Activated T-cell treated with anti-CD3 and anti-CD28 coated beads for 4 hours (primary cell): ENCODE measurements around the gene EXD3.

Experiments used
- DNase-seq: peaks from one replicate; pipeline ENCODE4 v3.0.0-alpha.2; 2020

The EXD3 gene

GRCh38 chr9:137301081-137301947 lies 121.6 kb downstream of the EXD3 start:
- no peak for DNase-seq

GRCh38 chr9:137300567-137301080 lies 122.3 kb downstream of the EXD3 start:
- no peak for DNase-seq

- DNase-seq = no peak
Observed at GRCh38 chr9:137299938-137300337, 123.0 kb downstream of the EXD3 start.

DNA sequence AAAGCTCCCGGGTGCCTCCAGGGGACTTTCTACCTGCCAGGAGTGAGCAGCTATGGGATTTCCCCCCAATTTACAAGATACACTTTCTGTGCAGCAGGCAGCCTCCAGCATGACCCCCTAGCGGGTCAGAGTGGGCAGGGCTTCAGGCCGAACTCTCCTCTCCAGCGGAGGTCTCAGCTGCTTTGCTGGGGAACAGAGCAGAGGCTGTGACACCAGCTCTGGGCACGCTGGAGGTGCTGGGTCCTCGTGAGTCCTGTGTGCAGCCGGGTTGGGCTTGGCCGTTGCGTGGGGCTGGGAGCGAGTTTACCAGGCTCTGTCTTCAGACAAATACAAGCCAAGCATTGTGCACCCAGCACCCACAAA lies 123.8 kb downstream of the EXD3 start:
- DNase-seq = no peak

DNA sequence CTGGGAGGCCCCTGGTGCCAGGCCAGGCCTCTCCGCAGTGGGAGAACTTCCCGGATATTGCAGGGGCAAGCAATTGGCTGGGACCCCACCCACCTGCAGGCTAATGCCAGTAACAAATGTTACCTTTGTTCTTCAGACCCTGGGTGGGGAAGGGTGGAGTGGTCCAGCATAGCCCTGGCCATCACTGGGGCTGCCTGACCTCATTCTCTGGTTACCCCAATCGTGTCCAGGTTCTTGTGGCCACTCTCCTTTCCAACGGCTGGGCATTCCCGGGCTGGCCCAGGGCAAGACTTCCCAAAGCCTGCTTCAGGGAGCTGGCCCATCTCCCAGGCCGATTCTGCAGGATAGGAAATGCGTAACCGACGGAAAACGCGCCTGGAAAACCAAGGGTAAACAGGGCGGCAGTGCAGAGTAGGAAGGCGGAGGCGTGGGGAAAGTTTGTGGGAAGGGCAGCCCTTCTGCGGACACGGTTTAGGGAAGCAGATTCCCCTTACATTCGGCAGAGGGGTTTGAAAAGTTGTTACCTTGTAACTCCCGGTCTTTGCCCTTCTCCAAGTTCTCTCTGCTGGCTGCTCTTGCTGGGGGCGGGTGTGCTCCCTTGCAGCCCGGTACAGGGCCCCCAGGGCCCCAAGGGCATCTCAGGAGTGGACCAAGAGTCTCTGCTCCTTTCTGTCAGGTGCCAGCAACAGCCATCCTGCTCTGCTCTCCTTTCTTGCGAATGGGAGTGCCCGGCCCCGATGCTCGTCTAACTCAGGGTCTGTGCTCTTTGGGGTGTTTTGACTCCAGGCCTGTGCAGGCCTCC lies 124.4 kb downstream of the EXD3 start:
- no peak for DNase-seq

DNA sequence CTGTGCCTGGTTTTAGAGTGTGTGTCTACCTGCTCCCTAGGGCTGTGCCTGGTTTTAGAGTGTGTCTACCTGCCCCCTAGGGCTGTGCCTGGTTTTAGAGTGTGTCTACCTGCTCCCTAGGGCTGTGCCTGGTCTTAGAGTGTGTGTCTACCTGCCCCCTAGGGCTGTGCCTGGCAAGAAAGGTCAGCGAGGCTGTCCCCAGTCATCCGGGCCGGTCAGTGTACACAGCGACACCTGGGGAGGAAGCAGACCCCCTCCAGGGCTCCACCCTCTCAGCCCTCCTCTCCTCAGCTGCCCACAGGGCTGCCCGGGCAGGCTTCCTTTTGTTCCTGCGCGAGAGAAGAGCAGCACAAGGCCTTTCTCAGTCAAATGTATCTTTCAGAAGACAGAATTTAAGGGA lies 125.0 kb downstream of the EXD3 start:
- DNase-seq = no peak

- DNase-seq = no peak
Observed at GRCh38 chr9:137296670-137297664, 126.0 kb downstream of the EXD3 start.

DNA sequence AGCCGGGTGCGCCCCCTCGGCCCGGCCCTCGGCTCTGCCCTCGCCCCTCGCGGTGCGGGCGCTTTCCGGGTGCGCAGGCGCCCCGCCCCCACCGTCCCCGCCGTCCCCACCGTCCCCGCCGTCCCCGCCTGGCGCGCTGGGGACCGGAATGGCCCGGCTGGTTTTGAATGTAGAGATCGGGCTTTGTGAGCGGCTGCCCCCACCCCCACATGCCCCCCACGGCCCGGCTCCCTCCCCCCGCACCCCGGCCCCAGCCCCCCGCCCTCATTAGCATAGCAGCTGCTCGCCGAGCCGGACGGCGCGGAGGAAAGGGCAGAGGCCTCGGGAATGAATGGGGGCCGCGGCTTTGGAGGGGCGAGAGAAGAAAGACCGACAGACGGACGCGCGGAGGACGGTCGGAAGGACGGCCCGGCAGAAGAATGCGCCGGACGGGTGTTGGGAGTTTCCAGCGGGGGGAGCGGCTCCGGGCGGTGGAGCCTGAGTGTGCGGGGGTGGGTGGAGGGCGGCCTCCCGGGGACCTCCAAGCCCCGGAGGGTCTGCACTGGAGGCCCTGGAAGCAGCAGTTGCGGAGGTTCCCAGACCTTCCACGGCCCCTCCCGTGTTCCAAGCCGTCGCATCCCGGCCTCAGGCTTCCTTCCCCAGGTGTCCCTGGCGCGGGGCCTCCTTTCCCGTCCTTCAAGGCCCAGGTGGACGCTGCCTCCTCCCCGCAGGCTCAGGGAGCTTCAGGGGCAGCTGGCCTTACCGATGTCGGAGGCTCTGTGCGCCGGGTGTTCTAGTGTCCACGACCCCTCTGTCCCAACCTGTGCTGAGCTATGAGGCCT lies 126.9 kb downstream of the EXD3 start:
- DNase-seq = no peak

DNA sequence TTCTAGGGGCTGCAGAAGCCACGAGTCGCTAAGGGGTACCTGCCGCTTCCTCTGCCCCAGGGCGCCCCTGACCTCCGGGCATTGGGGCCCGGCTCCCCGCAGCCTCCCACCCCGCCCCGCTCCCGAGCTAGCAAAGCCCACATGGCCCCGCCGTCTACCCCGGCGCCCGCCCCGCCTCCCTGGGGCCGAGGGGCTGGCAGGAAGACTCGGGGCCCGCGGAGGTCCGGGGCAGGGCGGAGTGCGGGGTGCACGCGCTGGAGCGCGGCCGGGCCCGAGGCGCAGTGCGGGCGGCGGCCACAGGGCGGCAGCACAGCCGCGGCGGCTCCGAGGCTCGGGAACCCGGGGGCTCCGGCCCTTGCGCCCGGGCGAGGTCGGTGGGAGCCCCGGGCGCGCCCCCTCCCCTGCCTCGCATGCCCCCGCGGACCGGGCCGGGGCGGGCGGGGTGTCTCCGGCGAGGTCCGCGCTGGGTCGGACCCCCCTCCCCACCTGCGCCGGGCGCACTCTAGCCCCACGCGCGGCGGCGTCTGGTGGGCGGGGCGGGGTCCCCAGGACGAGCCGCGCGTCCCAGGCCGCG lies 127.6 kb downstream of the EXD3 start:
- DNase-seq = no peak

- no peak for DNase-seq
Observed at GRCh38 chr9:137294681-137295237, 128.2 kb downstream of the EXD3 start.

DNA sequence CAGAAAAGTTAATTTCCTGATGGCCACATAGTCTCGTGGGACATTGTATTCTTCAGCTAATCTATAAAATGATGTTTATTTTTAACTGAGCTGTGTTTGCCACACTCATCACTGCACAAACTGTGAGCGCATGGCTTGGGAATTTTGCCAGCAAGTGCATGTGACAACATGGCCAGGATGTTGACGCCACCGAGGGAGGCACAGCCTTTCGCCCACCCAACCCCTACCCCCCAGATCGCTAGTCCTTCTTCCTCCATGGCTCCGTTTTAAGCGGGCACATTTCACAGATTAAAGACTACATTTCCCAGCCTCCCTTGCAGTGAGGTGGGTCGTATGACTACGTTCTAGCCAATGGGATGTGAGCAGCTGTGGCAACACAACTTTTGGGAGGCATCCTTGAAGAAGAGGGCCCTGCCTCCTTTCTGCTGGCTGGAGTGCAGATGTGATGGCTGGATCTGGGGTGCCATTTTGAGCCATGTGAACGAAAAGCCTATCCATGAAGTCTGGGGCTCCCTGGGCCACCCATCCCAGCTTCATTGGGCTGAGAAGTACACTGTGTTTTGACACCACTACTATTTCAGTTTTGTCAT lies 128.8 kb downstream of the EXD3 start:
- no peak for DNase-seq

GRCh38 chr9:137293482-137294090 lies 129.4 kb downstream of the EXD3 start:
- no peak for DNase-seq

GRCh38 chr9:137293094-137293481 lies 129.9 kb downstream of the EXD3 start:
- DNase-seq = no peak

GRCh38 chr9:137286975-137287383 lies 136.0 kb downstream of the EXD3 start:
- no peak for DNase-seq

DNA sequence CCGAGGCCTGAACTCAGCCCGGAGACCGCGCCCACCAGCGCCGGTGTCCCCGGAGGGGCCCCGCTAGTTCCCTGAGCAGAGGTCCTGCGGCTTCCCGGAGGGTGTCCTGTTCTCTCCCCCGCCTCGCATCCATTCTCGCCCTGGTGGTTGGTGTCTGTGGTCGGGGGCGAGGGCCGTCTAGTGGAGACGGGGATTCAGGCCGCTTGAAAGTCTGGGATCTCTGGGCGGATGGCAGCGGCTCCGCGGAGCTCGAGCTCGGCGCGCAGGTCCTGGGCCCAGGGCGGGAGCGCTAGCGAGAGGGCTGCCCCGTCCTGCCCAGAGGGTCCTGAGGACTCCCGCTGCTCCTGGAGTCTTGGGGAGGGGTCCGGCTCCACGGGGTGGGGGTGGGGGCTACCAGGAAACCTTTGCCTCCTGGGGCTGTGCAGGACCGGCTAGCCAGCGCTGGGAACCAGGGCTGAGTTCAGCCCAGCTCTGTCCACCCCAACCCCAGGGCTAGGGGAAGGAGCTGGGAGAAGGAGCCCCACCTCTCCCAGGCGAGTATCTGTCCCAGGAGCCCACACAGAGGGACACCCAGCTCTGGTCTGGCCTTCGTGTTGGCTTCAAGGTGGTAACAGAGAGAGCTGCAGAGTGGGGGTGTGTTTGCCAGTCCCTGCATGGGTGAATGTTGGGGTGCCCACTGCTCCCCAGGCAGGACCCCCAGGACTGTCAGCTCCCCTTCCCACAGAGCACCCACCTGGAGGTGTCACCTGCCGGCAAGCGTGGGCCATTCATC lies 141.4 kb downstream of the EXD3 start:
- no peak for DNase-seq

- no peak for DNase-seq
Observed at GRCh38 chr9:137280474-137281344, 142.3 kb downstream of the EXD3 start.

DNA sequence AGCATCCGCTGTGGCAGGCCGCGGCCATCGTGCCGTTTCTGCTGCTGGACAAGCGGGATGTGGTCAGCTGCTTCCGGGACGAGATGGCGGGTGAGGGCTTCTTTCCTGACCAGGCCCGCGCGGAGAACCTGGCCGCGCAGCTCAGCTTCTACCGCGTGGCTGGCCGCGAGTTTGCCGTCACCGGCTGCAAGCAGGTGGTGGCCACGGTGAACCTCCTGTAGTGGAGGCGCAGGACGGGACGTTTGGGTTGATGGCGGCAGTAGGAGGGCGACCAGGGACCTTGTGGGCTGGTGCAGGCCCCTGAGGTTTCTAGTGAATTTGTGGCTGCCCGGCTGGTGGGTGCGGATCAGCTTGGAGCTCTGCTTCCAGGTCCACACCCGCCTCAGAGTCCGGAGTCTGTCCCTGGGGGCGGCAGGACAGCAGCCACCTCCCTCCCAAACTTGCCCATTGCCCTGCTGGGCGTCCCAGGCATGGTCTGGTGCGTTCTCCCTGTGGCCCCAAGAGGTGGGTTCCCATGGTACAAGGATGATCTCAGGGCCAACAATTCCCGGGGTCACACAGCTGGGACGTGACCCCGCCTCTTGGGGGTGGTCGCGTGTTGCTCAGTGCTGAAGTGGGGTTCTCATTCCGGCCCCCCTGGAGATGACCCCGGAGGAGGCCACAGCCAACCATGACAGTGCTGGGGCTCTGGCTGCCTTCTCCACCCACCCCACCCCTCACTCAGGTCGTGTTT lies 143.1 kb downstream of the EXD3 start:
- no peak for DNase-seq
